Panc1 (cell line): ENCODE data around the gene CCDC71. TPM values are rescaled to one million over a fixed set of nuclear protein-coding genes. Genes with fewer than 3 reads are reported as not detected.

Source experiments
- ATAC-seq: fragments of 200-7000 bp; cut with Tn5 transposase; 2 replicates; pipeline ENCODE4 v1.9.1; 2020; ENCODE audit warnings: mild to moderate bottlenecking, moderate library complexity
- BruUV-seq: library from RNA; stranded (reverse); fragments of 400-500 nt; replicated peaks from 2 replicates; lab custom pipeline; 2021; lab: Mats Ljungman, UMichigan
- CTCF ChIA-PET: fragments of 300-600 bp; sonication (Branson Sonifier 250); formaldehyde crosslinking; loops from one replicate; lab custom pipeline; 2022; ENCODE audit warnings: antibody characterized with exemption; lab: Charles Lee
- POLR2A ChIA-PET: fragments of 300-600 bp; sonication (Branson Sonifier 250); formaldehyde crosslinking; loops from one replicate; lab custom pipeline; 2022; ENCODE audit warnings: antibody characterized with exemption; lab: Charles Lee
- DNase-seq: peaks from one replicate; pipeline ENCODE4 v3.0.0-alpha.2; 2010; ENCODE audit warnings: low read depth, low spot score
- H3K27ac ChIP-seq: 2 replicates; pipeline ENCODE4 v1.5.1; 2011; ENCODE audit warnings: mild to moderate bottlenecking, low read length, inconsistent platforms
- H3K27me3 ChIP-seq: fragments of 200-500 bp; sonication (Bioruptor generic); 2 replicates; pipeline ENCODE4 v1.6.0; 2014; ENCODE audit warnings: low read length, inconsistent platforms; ENCODE audit not compliant: control insufficient read depth, insufficient read depth
- H3K36me3 ChIP-seq: fragments of 200-500 bp; sonication (Bioruptor generic); 2 replicates; pipeline ENCODE4 v1.5.1; 2014; ENCODE audit warnings: inconsistent platforms, mild to moderate bottlenecking, low read length, moderate library complexity; ENCODE audit not compliant: control insufficient read depth, insufficient read depth
- H3K4me1 ChIP-seq: 2 replicates; pipeline ENCODE4 v1.5.1; 2011; ENCODE audit warnings: inconsistent platforms, mild to moderate bottlenecking, low read length, moderate library complexity; ENCODE audit not compliant: control insufficient read depth, insufficient read depth
- H3K4me3 ChIP-seq, 2 experiments: 2 replicates each; pipeline ENCODE4 v1.5.1; 2011 to 2012; ENCODE audit warnings: low read depth in 2 of 2, low read length in 2 of 2, mild to moderate bottlenecking in 2 of 2, inconsistent platforms in 1 of 2, moderate library complexity in 1 of 2
- H3K9me3 ChIP-seq: fragments of 200-500 bp; sonication (Bioruptor generic); 2 replicates; pipeline ENCODE4 v1.5.1; 2014; ENCODE audit warnings: low read depth, mild to moderate bottlenecking, inconsistent platforms, low read length, moderate library complexity; ENCODE audit not compliant: control insufficient read depth, insufficient read depth
- CTCF ChIP-seq: fragments of 450-650 bp; IDR thresholded peaks from 2 replicates; pipeline ENCODE4 v1.5.1; 2017; ENCODE audit warnings: mild to moderate bottlenecking
- POLR2AphosphoS5 ChIP-seq: IDR thresholded peaks from 2 replicates; pipeline ENCODE4 v1.6.1; 2012; ENCODE audit warnings: mild to moderate bottlenecking, low read depth, low read length, moderate library complexity
- REST ChIP-seq, 2 experiments: IDR thresholded peaks; 2 replicates each; pipeline ENCODE4 v1.6.1; 2011 to 2012; ENCODE audit warnings: low read depth in 2 of 2, control low read depth in 1 of 2, low read length in 1 of 2, mild to moderate bottlenecking in 1 of 2, moderate library complexity in 1 of 2; ENCODE audit not compliant: insufficient read depth in 1 of 2
- SIN3A ChIP-seq: IDR thresholded peaks from 2 replicates; pipeline ENCODE4 v1.6.1; 2012; ENCODE audit warnings: low read depth, mild to moderate bottlenecking, low read length, moderate library complexity, borderline replicate concordance; ENCODE audit not compliant: insufficient read depth
- TCF7L2 ChIP-seq: IDR thresholded peaks from 2 replicates; pipeline ENCODE4 v1.6.1; 2011; ENCODE audit warnings: mild to moderate bottlenecking, low read depth, low read length, inconsistent platforms
- in situ Hi-C: cut with HindIII; loops from 2 replicates; pipeline ENCODE4 v1.10.0; 2016; ENCODE audit warnings: low sequenced_read_pairs, low pct_unique_long_range_greater_than_20kb
- intact Hi-C: fragments of 100-400 bp; cut with micrococcal nuclease; formaldehyde crosslinking; loops from one replicate; pipeline ENCODE4 v1.10.0; 2022; ENCODE audit not compliant: unreplicated experiment
- total RNA-seq: library from RNA; stranded (reverse); gene quantifications from one replicate; pipeline ENCODE4 v1.2.1, GENCODE V29; 2021; ENCODE audit not compliant: unreplicated experiment

Gene CCDC71
- total RNA-seq, 1 experiment from 2014 or later: 14.1 TPM

GRCh38 chr3:49133226-49133951 lies 32.7 kb downstream of the CCDC71 start:
- Histone ChIP-seq H3K36me3 (no peaks in the 10 kb centered on the region; the same call in 1 of the 2 replicates), H3K4me1 (peaks cover 12% of the 10 kb centered on the region), H3K27ac (peak overlapping the region; percentile 91), H3K27me3 (no peaks in the 10 kb centered on the region), H3K9me3 (no peaks in the 10 kb centered on the region), H3K4me3 (peak overlapping the region; percentile 71 to 89)
- ChIA-PET POLR2A (interaction anchor here (0.6 to 0.7 kb wide), 2 partner anchors 13 to 105 kb away, joined by 3 read pairs; partner anchors contain the start of gene USP19), CTCF (interaction anchor here (0.7 to 1.2 kb wide), 3 partner anchors 27 to 220 kb away, joined by 3 to 4 read pairs (median 3); partner anchors contain the start of gene QRICH1)
- DNase-seq (no peak), ATAC-seq (peak; percentile 87)
- TF ChIP-seq TCF7L2 (no peak), POLR2AphosphoS5 (peak; percentile 45; the same call in 1 of the 2 replicates)
- intact Hi-C loops (no loop called here), in situ Hi-C loops (no loop called here)
- BruUV-seq: no TSS peak

- no peak for TF ChIP-seq REST (IDR thresholded peaks at IDR 0.05; ENCODE audit: insufficient read depth in 1 of 2, low read depth in 2 of 2, low read length in 1 of 2)
- no peak; the same call in 1 of the 2 replicates for TF ChIP-seq CTCF
- TF ChIP-seq POLR2AphosphoS5: peak; percentile 38; the same call in 1 of the 2 replicates
- no peak for TF ChIP-seq TCF7L2
- 0 out of 2 replicates have a peak, but pooled peaks have one; percentile 43 for TF ChIP-seq SIN3A
- peak within 1 kb of the TSS; percentile 91 for H3K27ac ChIP-seq
- peak within 1 kb of the TSS; percentile 71 to 89 for H3K4me3 ChIP-seq
- POLR2A ChIA-PET: interaction anchor here (0.6 to 0.8 kb wide), 2 partner anchors 38 to 131 kb away, joined by 3 to 4 read pairs; no protein-coding TSS in a partner anchor
- TSS peak; percentile 96 for BruUV-seq
- DNase-seq (no peak), ATAC-seq (peak; percentile 79)
- peaks cover 12% of the 10 kb centered on the region for H3K4me1 ChIP-seq
- CTCF ChIA-PET: interaction anchor here (0.7 to 1.2 kb wide), 3 partner anchors 26 to 221 kb away, joined by 3 to 4 read pairs (median 3); partner anchors contain the start of gene QRICH1
- H3K9me3 ChIP-seq: no peaks in the 10 kb centered on the region
- no peaks in the 10 kb centered on the region; the same call in 1 of the 2 replicates for H3K36me3 ChIP-seq
- no peaks in the 10 kb centered on the region for H3K27me3 ChIP-seq
- intact Hi-C loops: no loop called here
- in situ Hi-C loops: no loop called here
Measured at GRCh38 chr3:49132437-49133225, 33.5 kb downstream of the CCDC71 start, which contains the start of gene LAMB2. TSS of gene LAMB2 (minus strand) at chr3:49133050. CDS start at chr3:49132867, 183 bp downstream.
